ENCODE measurements around the gene PARD3. TPM values are rescaled to one million over a fixed set of nuclear protein-coding genes. Genes with fewer than 3 reads are reported as not detected.

Gene PARD3
- polyA plus RNA-seq, 3 donors: 0.51 TPM; not detected in 2

GRCh38 chr10:34814223-34814912, 728 bp downstream of the PARD3 start:
- Histone ChIP-seq H4K20me1 (ENCODE audit: insufficient read depth, low read length) (no peaks in the 10 kb centered on the region), H3K4me2 (replicated peaks; ENCODE audit: extremely low read depth, low read length, poor library complexity, severe bottlenecking) (peak overlapping the region; percentile 44), H3K4me3 (replicated peaks in 1 of 3; ENCODE audit: low read depth in 2 of 3, low read length in 3 of 3) (no peak overlapping the region), H2AFZ (ENCODE audit: insufficient read depth, low read depth, low read length, poor library complexity, severe bottlenecking) (no peak overlapping the region), H3K4me1 (ENCODE audit: control insufficient read depth in 1 of 2, insufficient read depth in 2 of 2, low read length in 2 of 2) (no peaks in the 10 kb centered on the region), H3K36me3 (replicated peaks in 1 of 2; ENCODE audit: control insufficient read depth in 1 of 2, insufficient read depth in 2 of 2, low read length in 2 of 2) (no peaks in the 10 kb centered on the region), H3K27ac (ENCODE audit: low read depth in 1 of 2, low read length in 2 of 2) (no peak overlapping the region), H3K27me3 (ENCODE audit: control insufficient read depth in 2 of 2, insufficient read depth in 2 of 2, low read length in 2 of 2) (peaks cover 35 to 68% of the 10 kb centered on the region in 2 donors), H3K9ac (ENCODE audit: insufficient read depth, low read length, poor library complexity, severe bottlenecking) (no peak overlapping the region), H3K79me2 (ENCODE audit: insufficient read depth, low read length) (no peaks in the 10 kb centered on the region), H3K9me3 (replicated peaks in 1 of 2; ENCODE audit: control insufficient read depth in 1 of 2, insufficient read depth in 1 of 2, low read length in 2 of 2) (peaks cover 0 to 14% of the 10 kb centered on the region in 2 donors)
- peaks cover 57 to 83% (median 75%) of the 10 kb centered on the region in 3 donors for H3K27me3 Mint-ChIP-seq (ENCODE audit: low read depth in 3 of 3)
- H3K36me3 Mint-ChIP-seq: no peaks in the 10 kb centered on the region
- intact Hi-C loops (cut with micrococcal nuclease): no loop called here
- H3K4me3 Mint-ChIP-seq: peak overlapping the region in 1 of 2 donors; percentile 74
- TF ChIP-seq CTCF (IDR thresholded peaks at IDR 0.05): no peak
- peaks cover 0 to 12% (median 4%) of the 10 kb centered on the region in 7 donors for H3K9me3 Mint-ChIP-seq
- no peak for DNase-seq
- whole genome bisulfite sequencing (ENCODE audit: insufficient coverage): under 1% methylated on average over 59 of the region's 77 CpGs
- no peak overlapping the region for H3K27ac Mint-ChIP-seq
- no peaks in the 10 kb centered on the region for H3K4me1 Mint-ChIP-seq

- Mint-ChIP-seq H3K27me3 (ENCODE audit: low read depth in 3 of 3) (peaks cover 61 to 84% (median 75%) of the 10 kb centered on the region in 3 donors), H3K27ac (no peak overlapping the region), H3K4me3 (peak overlapping the region in 1 of 2 donors; percentile 74), H3K36me3 (no peaks in the 10 kb centered on the region), H3K9me3 (peaks cover 0 to 12% (median 4%) of the 10 kb centered on the region in 7 donors), H3K4me1 (no peaks in the 10 kb centered on the region)
- Histone ChIP-seq H3K9ac (ENCODE audit: insufficient read depth, low read length, poor library complexity, severe bottlenecking) (no peak overlapping the region), H3K27ac (ENCODE audit: low read depth in 1 of 2, low read length in 2 of 2) (no peak overlapping the region), H4K20me1 (ENCODE audit: insufficient read depth, low read length) (no peaks in the 10 kb centered on the region), H2AFZ (ENCODE audit: insufficient read depth, low read depth, low read length, poor library complexity, severe bottlenecking) (no peak overlapping the region), H3K4me3 (replicated peaks in 1 of 3; ENCODE audit: low read depth in 2 of 3, low read length in 3 of 3) (no peak overlapping the region), H3K27me3 (ENCODE audit: control insufficient read depth in 2 of 2, insufficient read depth in 2 of 2, low read length in 2 of 2) (peaks cover 35 to 71% of the 10 kb centered on the region in 2 donors), H3K79me2 (ENCODE audit: insufficient read depth, low read length) (no peaks in the 10 kb centered on the region), H3K4me2 (replicated peaks; ENCODE audit: extremely low read depth, low read length, poor library complexity, severe bottlenecking) (peak overlapping the region; percentile 44), H3K9me3 (replicated peaks in 1 of 2; ENCODE audit: control insufficient read depth in 1 of 2, insufficient read depth in 1 of 2, low read length in 2 of 2) (peaks cover 0 to 14% of the 10 kb centered on the region in 2 donors), H3K36me3 (replicated peaks in 1 of 2; ENCODE audit: control insufficient read depth in 1 of 2, insufficient read depth in 2 of 2, low read length in 2 of 2) (no peaks in the 10 kb centered on the region), H3K4me1 (ENCODE audit: control insufficient read depth in 1 of 2, insufficient read depth in 2 of 2, low read length in 2 of 2) (no peaks in the 10 kb centered on the region)
- 30% methylated on average over 14 of the region's 19 CpGs for WGBS (ENCODE audit: insufficient coverage)
- no peak for TF ChIP-seq CTCF (IDR thresholded peaks at IDR 0.05)
- DNase-seq: no peak
- intact Hi-C loops (cut with micrococcal nuclease): no loop called here
Measured at GRCh38 chr10:34813626-34814222, 1.4 kb downstream of the PARD3 start.

Data from CD14-positive monocyte (primary cell).